VCaP (cell line): ENCODE data around the gene DNAH12.
"Not testable (repeated sequence)": the region's sequence is repeated elsewhere in the genome, so short reads cannot be mapped to it uniquely, and the experiment has no call there.

Source experiments
- H3K27ac ChIP-seq: fragments of 450-650 bp; 2 replicates; pipeline ENCODE4 v1.5.1; 2017
- CTCF ChIP-seq: fragments of 450-650 bp; conservative IDR thresholded peaks from 2 replicates; pipeline ENCODE4 v1.5.1; 2017; ENCODE audit warnings: mild to moderate bottlenecking, moderate library complexity

Gene DNAH12

GRCh38 chr3:57518276-57518915, 25.7 kb downstream of the DNAH12 start:
- no peak overlapping the region for H3K27ac ChIP-seq
- TF ChIP-seq CTCF = no peak

- H3K27ac ChIP-seq = no peak overlapping the region
Observed at GRCh38 chr3:57512166-57512565, 32.0 kb downstream of the DNAH12 start.

DNA sequence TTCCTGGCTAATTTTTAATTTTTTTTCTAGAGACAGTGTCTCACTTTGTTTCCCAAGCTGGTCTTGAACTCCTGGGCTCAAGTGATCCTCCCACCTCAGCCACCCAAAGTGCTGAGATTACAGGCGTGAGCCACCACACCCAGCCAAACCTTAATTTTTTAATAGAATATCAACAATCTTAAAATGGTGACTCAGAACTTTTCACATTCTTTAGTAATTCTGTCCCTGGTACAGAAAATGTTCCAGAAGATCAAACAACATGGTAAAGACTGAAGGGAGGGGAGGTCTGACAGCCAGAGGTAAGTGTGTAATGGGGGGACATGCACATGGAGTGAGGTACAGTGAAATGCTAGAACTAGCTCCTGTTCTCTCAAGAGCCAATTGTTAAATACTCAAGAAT, 38.2 kb downstream of the DNAH12 start:
- no peak overlapping the region for H3K27ac ChIP-seq
- no peak for TF ChIP-seq CTCF

More at GRCh38 chr3:57512166-57512565, 32.0 kb downstream of the DNAH12 start:
- no peak for TF ChIP-seq CTCF

GRCh38 chr3:57500506-57500905, 43.6 kb downstream of the DNAH12 start:
- no peak overlapping the region for H3K27ac ChIP-seq
- no peak for TF ChIP-seq CTCF

- H3K27ac ChIP-seq = no peak overlapping the region
- no peak for TF ChIP-seq CTCF
Observed at GRCh38 chr3:57497904-57498303, 46.2 kb downstream of the DNAH12 start.

GRCh38 chr3:57484563-57484962, 59.6 kb downstream of the DNAH12 start:
- no peak overlapping the region for H3K27ac ChIP-seq
- no peak for TF ChIP-seq CTCF

DNA sequence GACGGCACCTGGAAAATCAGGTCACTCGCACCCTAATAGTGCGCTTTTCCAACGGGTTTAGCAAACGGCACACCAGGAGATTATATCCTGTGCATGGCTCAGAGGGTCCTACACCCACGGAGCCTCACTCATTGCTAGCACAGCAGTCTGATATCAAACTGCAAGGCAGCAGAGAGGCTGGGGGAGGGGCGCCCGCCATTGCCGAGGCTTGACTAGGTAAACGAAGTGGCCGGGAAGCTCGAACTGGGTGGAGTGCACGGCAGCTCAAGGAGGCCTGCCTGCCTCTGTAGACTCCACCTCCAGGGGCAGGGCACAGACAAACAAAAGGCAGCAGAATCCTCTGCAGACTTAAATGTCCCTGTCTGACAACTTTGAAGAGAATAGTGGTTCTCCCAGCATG, 67.0 kb downstream of the DNAH12 start:
- not testable (repeated sequence) for H3K27ac ChIP-seq

GRCh38 chr3:57464801-57465200, 79.3 kb downstream of the DNAH12 start:
- peak; percentile 61 for TF ChIP-seq CTCF

More at GRCh38 chr3:57464801-57465200, 79.3 kb downstream of the DNAH12 start:
- H3K27ac ChIP-seq = no peak overlapping the region
